Measurements from ENCODE around the gene OR8D1.
"Not testable (repeated sequence)": the region's sequence is repeated elsewhere in the genome, so short reads cannot be mapped to it uniquely, and the experiment has no call there.

OR8D1 gene

GRCh38 chr11:124278261-124278660 lies 35.5 kb downstream of the OR8D1 start:
- no peak for DNase-seq

GRCh38 chr11:124277804-124278203 lies 35.9 kb downstream of the OR8D1 start:
- DNase-seq = no peak

GRCh38 chr11:124277207-124277606 lies 36.5 kb downstream of the OR8D1 start:
- DNase-seq = no peak

GRCh38 chr11:124276081-124276480 lies 37.7 kb downstream of the OR8D1 start:
- no peak for DNase-seq

GRCh38 chr11:124274000-124274399 lies 39.7 kb downstream of the OR8D1 start:
- DNase-seq = no peak

GRCh38 chr11:124270886-124271285 lies 42.9 kb downstream of the OR8D1 start:
- not testable (repeated sequence) for DNase-seq

GRCh38 chr11:124265041-124265440 lies 48.7 kb downstream of the OR8D1 start:
- DNase-seq = peak; percentile 26 to 58

- DNase-seq = no peak
These were observed 57.7 kb downstream of the OR8D1 start, which contains the start of gene OR8G5 for GRCh38 chr11:124256076-124256475. TSS of gene OR8G5 (plus strand) at chr11:124256376. CDS start at chr11:124264932, 8,556 bp downstream.

Data from inflammatory macrophage treated with lipopolysaccharide for 1 hour (primary cell).